KBM-7 (cell line): Measurements from ENCODE around the gene TNS3.

Experiments
- DNase-seq: peaks from one replicate; pipeline ENCODE4 v3.0.0-alpha.2; 2015
- in situ Hi-C: fragments of 300-500 bp; cut with MboI; formaldehyde crosslinking; loops from 2 replicates; pipeline ENCODE4 v1.14.3; 2020; ENCODE audit warnings: low sequenced_read_pairs, low pct_unique_long_range_greater_than_20kb, mixed read lengths

TNS3 gene

DNA sequence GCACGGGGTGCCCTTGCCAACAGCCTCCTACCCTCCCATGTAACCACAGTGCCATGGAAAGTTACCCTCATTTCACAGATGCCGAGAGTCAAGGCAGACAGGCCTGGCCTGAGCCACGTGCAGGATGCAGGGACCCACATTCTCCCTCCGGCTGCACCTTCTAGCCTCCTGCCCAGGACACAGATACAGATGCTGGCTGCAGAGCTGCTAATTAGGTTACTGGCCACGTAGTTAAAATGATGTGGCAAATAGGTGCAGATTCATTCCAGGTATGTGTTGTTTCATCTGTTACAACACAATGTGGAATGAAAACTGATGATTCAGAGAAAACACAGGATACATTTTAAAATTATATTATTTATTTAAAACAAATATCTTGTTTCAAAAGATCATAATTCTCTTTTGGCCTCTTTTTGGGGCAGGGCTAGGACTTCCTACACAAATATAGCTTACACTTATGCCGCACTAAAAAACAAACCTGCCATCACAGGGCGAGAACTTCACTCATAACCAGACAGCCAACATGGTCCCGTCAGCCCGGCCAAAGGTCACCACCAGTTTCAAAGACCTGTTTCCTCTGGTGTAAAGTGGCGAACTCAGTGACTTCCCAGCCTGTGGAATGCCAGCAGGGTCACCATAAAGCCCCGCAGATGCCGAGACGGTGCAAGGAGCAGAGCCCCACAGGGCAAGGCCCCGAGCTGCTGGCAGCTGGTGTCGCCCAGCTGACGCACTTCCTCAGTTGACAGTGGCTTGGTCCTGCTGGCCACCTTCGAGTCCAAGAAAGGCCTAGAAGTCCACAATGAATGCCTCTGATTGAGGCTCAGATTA, 83.5 kb downstream of the TNS3 start:
- in situ Hi-C loops = no loop called here
- DNase-seq = no peak

DNA sequence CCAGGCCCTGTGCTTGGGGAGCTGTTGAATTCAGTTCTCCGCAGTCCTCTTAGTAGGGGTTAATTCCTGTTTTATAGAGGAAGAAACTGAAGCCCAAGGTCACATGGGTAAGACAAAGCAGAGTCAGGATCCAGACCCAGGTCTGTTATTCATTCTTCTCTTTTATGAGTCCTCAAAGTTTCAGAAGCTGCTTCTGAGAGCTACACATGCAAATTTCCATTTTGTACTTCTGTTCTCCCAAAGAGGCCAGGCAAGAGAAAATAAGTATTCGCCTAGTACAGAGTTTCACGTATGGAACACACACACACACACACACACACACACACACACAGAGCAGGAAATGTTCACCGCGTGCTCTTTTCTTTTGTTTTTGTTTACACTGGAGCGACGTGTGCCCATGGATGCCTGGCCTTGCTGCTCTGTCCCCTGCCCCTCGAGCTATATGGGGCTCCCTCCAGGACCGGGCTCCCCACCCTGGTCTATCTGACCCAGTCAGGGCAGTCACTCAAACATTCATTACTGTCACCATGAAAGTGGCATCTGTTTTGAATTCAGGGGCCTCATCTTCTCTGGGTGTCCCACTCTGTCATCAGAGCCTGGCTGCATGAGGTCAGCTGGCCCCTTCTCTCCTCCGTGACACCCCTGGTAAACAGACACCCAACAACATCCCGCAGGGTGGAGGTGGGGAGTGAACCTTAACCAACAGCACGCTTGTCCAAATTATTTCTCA, 84.4 kb downstream of the TNS3 start:
- in situ Hi-C loops = no loop called here
- DNase-seq = peak; percentile 64

- in situ Hi-C loops = no loop called here
- DNase-seq = no peak
Measured at GRCh38 chr7:47496666-47497065, 85.2 kb downstream of the TNS3 start.

DNA sequence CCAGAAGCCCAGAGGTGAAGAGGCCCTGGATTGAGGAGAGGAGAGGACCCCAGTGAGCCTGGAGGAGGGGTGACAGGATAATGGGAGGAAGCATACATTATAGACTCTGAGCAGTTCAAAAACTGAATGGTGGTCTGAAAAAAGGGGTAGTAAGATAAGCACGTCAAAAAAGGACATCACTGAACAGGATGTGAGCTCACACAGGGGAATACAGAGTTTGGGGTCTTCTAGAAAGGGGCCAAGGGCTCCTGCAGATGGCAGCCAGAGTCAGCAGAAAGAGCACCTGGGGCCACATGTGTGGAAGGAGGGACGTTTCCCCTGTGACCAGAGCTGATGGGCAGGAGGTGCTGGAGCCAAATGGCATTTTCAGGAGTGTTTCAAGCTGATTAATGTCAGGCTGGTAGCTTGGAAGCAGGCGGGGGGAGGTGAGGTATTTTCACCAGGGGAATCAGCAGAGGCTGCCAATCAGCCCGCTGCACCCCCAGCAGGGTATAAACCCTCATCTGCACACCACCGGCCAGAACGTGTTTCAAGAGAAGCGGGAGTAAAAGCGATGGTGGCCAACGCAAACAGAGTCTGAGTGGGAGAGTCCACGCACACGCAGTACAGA, 85.8 kb downstream of the TNS3 start:
- in situ Hi-C loops = no loop called here
- peak; percentile 44 for DNase-seq

GRCh38 chr7:47493976-47494911, 87.7 kb downstream of the TNS3 start:
- peak; percentile 72 for DNase-seq
- in situ Hi-C loops = no loop called here

DNA sequence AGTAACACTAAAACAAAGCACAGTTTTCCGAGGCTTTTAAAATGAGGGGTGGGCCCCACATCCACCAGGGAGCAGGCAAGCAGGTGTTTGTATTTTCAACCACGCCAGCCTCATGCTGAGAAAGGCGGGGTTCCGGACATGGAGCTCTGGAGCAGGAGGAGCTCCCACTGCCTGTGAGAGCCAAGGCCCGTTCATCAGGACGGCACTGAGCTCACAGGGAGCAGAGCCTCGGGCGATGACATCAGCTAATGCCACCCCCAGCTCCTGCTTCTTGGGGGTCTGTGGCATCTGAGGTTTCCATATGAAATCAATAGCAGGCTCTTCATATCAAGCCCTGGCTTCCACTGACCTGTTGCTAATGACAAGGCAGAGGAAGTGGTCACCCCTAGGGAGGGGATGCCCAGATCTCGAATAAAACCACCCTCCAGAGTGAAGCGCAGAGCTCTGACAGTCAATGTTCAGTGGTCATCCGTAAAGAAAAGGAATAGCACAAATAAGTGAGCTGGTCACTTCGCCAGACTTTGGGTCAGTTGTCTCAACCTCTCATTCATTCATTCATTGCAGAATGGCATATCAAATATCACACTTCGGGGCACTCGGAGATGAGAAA, 89.1 kb downstream of the TNS3 start:
- no peak for DNase-seq
- in situ Hi-C loops = no loop called here

DNA sequence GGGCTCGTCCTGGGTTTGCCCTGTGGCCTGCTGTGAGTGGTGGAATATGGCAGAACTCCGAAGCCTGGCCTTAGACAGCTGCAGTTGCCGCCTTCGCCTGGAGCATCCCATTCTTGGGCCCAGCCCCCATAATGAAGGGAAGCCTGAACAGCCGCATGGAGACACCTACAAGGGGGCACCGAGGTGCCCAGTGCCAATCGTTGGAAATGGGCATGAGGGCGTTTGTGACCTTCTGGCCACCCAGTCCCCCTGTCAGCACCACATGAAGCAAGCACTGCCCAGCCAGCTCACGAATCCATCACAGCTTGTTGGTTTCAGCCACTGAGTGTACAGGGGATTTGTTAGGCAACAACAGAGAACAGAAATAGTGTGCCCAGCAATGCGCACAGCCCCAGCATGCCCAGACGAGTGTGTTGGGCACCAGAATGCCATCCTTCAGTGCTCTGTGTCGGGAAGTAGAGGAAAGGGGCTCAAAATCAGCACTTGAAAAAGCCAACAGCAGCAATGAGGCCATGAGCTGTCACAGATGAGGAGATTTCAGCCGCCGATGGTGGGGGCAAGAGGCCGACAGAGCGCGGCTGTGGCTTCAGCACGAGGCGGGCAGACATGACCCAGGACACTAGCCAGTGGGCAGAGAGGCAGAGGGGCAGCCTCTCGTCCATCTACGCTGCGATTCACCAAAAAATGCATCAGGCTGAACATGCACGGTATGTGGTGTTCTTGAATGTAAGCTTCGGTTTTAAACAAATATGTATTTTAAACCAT, 91.2 kb downstream of the TNS3 start:
- in situ Hi-C loops = no loop called here
- no peak for DNase-seq

- in situ Hi-C loops = no loop called here
- DNase-seq = no peak
Measured at GRCh38 chr7:47489624-47490023, 92.3 kb downstream of the TNS3 start.

- in situ Hi-C loops = no loop called here
- DNase-seq = no peak
Measured at GRCh38 chr7:47488969-47489342, 93.0 kb downstream of the TNS3 start.

GRCh38 chr7:47488201-47488968, 93.5 kb downstream of the TNS3 start:
- in situ Hi-C loops = no loop called here
- DNase-seq = no peak

- DNase-seq = no peak
- in situ Hi-C loops = no loop called here
Measured at GRCh38 chr7:47485640-47486435, 96.1 kb downstream of the TNS3 start.

DNA sequence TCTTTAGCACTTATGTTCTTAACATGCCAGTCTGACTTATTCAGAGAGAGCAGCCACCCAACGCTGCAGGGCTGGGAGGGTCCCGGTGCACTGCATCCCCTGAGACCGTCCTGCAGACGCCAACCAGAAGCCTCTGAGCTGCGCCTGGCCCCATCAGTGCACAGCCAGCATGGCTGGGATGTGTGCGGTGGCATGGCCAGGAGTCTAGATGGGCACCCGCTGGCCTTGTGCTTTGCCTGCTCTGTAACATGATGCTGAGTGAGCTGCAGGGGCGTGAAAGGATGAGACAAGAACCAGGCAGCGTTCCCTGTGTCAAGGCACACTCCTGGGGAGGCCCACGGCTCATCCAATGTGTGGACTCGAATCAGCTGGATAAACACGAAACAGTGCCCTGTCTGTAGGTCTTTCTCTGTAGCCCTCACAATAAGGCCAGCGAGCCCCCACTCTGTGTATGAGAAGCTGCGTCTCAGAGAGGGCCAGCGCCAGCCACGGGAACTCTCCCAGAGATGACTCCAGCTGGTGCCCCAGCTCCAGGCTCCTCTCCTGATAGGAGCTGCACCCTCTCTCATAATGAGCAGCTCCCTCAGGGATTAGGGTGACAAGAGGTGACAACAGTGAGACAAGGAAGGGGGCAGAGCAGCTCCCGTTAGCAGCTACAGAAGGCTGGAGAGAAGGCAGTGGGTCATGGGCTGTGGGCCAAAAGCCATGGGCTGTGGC, 96.8 kb downstream of the TNS3 start:
- in situ Hi-C loops = no loop called here
- DNase-seq = no peak

DNA sequence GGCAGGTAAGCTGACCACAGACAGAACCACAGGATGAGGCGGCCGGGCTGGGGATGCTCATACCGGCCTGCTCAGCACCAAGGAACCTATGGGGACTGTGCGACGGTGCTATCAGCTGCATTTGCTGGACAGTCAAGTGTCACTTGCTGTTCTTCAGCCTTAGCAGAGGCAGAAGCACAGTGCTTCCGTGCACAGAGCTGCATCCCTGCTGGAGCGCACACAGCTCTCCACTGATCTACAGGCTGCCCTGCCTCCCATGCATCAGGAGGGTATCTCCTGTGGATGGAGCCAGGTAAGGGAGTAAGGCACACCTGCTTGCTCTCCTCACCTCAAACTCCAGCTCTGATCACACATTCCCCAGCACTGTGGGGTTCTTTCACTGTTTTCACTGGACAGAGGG, 97.5 kb downstream of the TNS3 start:
- in situ Hi-C loops = no loop called here
- no peak for DNase-seq

DNA sequence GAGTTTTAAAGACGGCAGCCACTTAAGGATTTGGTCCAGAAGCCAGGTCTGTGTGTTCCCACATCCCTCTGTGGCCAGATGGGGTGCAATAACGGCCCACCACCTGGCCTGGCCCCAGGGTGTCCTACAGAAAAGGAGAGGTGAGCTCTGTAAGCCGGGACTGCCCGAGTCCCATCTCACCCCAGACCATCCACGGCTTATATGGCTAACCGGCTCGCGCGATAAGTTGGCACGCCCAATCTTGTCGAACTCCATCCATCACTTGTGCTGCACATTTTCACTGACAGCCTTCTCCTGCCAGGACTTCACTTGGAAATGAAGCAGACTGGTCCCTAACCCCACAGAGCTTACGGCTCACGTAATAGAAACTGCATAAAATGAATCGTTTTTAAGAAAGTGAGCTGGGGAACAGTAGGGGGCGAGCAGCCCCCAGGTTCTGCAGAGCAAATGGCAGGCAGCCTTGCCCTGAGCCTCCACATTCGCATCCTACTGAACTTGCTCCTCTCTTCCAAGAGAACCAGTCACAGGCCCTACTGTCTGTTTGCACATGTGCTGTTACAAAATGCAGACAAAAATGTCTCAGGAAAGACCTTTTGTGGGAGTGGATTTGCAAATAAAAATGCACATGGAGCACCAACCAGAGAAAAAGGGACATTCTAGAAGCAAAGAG, 98.2 kb downstream of the TNS3 start:
- in situ Hi-C loops = no loop called here
- DNase-seq = peak; percentile 42

DNA sequence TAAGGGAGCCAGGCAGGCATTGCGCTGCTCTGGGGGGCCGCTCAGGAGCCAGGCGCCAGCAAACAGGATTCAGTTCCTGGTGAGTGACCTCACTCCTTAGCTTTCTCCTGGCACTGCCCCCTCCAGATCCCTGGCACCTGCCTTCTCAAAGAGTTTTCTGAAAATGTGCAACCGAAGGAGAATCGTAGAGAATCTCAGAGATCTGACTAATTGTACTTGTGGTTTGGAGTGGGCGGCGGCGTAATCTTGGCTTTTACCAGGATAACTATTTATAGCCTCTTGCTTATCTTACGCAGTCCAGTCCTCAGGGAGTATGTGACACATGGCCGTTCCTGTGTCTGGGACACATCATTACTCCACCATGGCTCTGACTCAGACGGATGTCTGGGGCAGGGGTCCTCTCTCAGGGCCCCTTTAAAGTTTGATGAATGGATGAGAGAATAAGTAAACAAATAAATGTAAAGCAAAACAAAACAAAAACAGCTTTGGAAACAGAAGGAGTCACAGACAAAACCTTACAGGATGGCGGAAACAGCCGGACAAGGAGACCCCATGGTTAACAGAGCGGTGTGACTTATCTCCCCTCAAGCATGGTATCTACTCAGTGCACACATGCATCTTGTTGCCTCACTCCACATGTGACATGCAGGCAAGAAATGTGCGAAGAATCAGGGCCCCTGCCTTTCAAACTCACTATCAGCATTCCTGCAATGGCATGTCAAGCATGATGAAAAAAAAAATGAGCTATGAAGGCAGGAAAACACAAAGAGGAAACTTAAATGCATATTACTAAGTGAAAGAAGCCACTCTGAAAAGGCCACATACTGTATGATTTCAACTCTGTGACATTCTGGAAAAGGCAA, 99.7 kb downstream of the TNS3 start:
- peak; percentile 81 for DNase-seq

More for the DNA sequence above, 99.7 kb downstream of the TNS3 start:
- in situ Hi-C loops = no loop called here
